H1 (cell line): ENCODE measurements around the gene EPHB1. TPM values are rescaled to one million over a fixed set of nuclear protein-coding genes. Genes with fewer than 3 reads are reported as not detected.

Source experiments
- CTCF ChIA-PET: fragments of 300-600 bp; sonication (Branson Sonifier 250); formaldehyde crosslinking; loops from one replicate; lab custom pipeline; 2021; ENCODE audit not compliant: partially characterized antibody; lab: Charles Lee
- POLR2A ChIA-PET: fragments of 300-600 bp; sonication (Branson Sonifier 250); formaldehyde crosslinking; loops from one replicate; lab custom pipeline; 2021; ENCODE audit warnings: inconsistent platforms; ENCODE audit not compliant: partially characterized antibody; lab: Charles Lee
- DNase-seq, 2 experiments: peaks; one replicate each; pipeline versions ENCODE4 v3.0.0 to v3.0.0-alpha.2; 2010 to 2022; ENCODE audit warnings: low spot score in 2 of 2, low read depth in 1 of 2, mixed read lengths in 1 of 2
- FAIRE-seq: peaks from 2 replicates; lab custom pipeline; 2011; peaks lifted over from hg19 to GRCh38; lab: Jason Lieb, UNC
- H2AFZ ChIP-seq: 2 replicates; pipeline ENCODE4 v1.8.1; 2012; ENCODE audit warnings: low read length, inconsistent platforms
- H2AK5ac ChIP-seq: 2 replicates; pipeline ENCODE4 v1.6.1; 2013; ENCODE audit warnings: low read depth, low read length
- H2BK120ac ChIP-seq: replicated peaks from 2 replicates; pipeline ENCODE3; 2013; ENCODE audit warnings: low read depth, low read length, inconsistent platforms
- H2BK12ac ChIP-seq: 2 replicates; pipeline ENCODE4 v1.6.1; 2013; ENCODE audit warnings: low read depth, low read length
- H2BK15ac ChIP-seq: 2 replicates; pipeline ENCODE4 v1.6.1; 2013; ENCODE audit warnings: low read length
- H2BK20ac ChIP-seq: 2 replicates; pipeline ENCODE4 v1.6.1; 2013; ENCODE audit warnings: low read length
- H2BK5ac ChIP-seq: 2 replicates; pipeline ENCODE4 v1.6.1; 2013; ENCODE audit warnings: low read depth, low read length
- H3K14ac ChIP-seq: 2 replicates; pipeline ENCODE4 v1.6.1; 2013; ENCODE audit warnings: inconsistent platforms; ENCODE audit not compliant: insufficient read length
- H3K18ac ChIP-seq: 2 replicates; pipeline ENCODE4 v1.6.1; 2013; ENCODE audit warnings: low read length; ENCODE audit errors: extremely low read depth
- H3K23ac ChIP-seq: 2 replicates; pipeline ENCODE4 v1.6.1; 2013; ENCODE audit warnings: inconsistent platforms; ENCODE audit not compliant: insufficient read length
- H3K23me2 ChIP-seq: 2 replicates; pipeline ENCODE4 v1.6.1; 2013; ENCODE audit warnings: low read depth, low read length
- H3K27ac ChIP-seq: 2 replicates; pipeline ENCODE4 v1.6.1; 2011; ENCODE audit warnings: low read depth, low read length, inconsistent platforms
- H3K27me3 ChIP-seq, 4 experiments: replicated peaks in 1 of 4; 1 replicate in 1 of 4; 2 replicates in 3 of 4; pipeline versions ENCODE4 v1.6.1 to v1.8.1; 2011 to 2013; ENCODE audit warnings: low read length in 3 of 4, mild to moderate bottlenecking in 3 of 4, inconsistent platforms in 2 of 4, mixed read lengths in 2 of 4, moderate library complexity in 1 of 4; ENCODE audit not compliant: control insufficient read depth in 3 of 4, insufficient read depth in 3 of 4; ENCODE audit errors: extremely low read depth in 1 of 4
- H3K36me3 ChIP-seq, 4 experiments: 2 replicates each; pipeline versions ENCODE4 v1.6.1 to v1.8.1; 2011 to 2013; ENCODE audit warnings: mild to moderate bottlenecking in 4 of 4, low read length in 3 of 4, moderate library complexity in 2 of 4, control low read depth in 1 of 4, inconsistent platforms in 1 of 4; ENCODE audit not compliant: insufficient read depth in 4 of 4, control insufficient read depth in 2 of 4
- H3K4ac ChIP-seq: replicated peaks from 2 replicates; pipeline ENCODE3; 2013; ENCODE audit warnings: low read length, low read depth, mixed read lengths, inconsistent platforms; ENCODE audit not compliant: insufficient read length
- H3K4me1 ChIP-seq, 4 experiments: replicated peaks in 1 of 4; 1 replicate in 1 of 4; 2 replicates in 3 of 4; pipeline versions ENCODE4 v1.6.1 to v1.8.1; 2011 to 2013; ENCODE audit warnings: low read length in 3 of 4, inconsistent platforms in 2 of 4, mixed read lengths in 1 of 4; ENCODE audit not compliant: insufficient read depth in 4 of 4, control insufficient read depth in 3 of 4
- H3K4me2 ChIP-seq, 2 experiments: 2 replicates each; pipeline versions ENCODE4 v1.6.1 to v1.8.1; 2011 to 2013; ENCODE audit warnings: low read depth in 2 of 2, low read length in 2 of 2, control low read depth in 1 of 2, inconsistent platforms in 1 of 2, mild to moderate bottlenecking in 1 of 2; ENCODE audit not compliant: insufficient read depth in 1 of 2
- H3K4me3 ChIP-seq, 4 experiments: fragments of 200-600, 300-600 bp in 1 of 4; sonication (generic), shearing (Covaris generic), sonication (Bioruptor Twin) in 1 of 4; 2 replicates each; pipeline versions ENCODE4 v1.5.1 to v1.8.1; 2011 to 2016; ENCODE audit warnings: low read length in 4 of 4, low read depth in 3 of 4, control low read depth in 2 of 4, inconsistent platforms in 2 of 4, mild to moderate bottlenecking in 2 of 4, mixed read lengths in 1 of 4, moderate library complexity in 1 of 4; ENCODE audit not compliant: insufficient read depth in 2 of 4; ENCODE audit errors: extremely low read depth in 1 of 4
- H3K56ac ChIP-seq: replicated peaks from 2 replicates; pipeline ENCODE3; 2013; ENCODE audit warnings: low read depth, mild to moderate bottlenecking, mixed read lengths, low read length, inconsistent platforms; ENCODE audit not compliant: insufficient read length
- H3K79me1 ChIP-seq: 2 replicates; pipeline ENCODE4 v1.6.1; 2013; ENCODE audit warnings: low read depth, low read length, control low read depth
- H3K79me2 ChIP-seq, 2 experiments: 2 replicates each; pipeline versions ENCODE4 v1.6.1 to v1.8.1; 2012 to 2013; ENCODE audit warnings: low read length in 2 of 2, mild to moderate bottlenecking in 2 of 2, inconsistent platforms in 1 of 2; ENCODE audit not compliant: insufficient read depth in 2 of 2, control insufficient read depth in 1 of 2
- H3K9ac ChIP-seq, 4 experiments: replicated peaks in 1 of 4; 1 replicate in 1 of 4; 2 replicates in 3 of 4; pipeline versions ENCODE4 v1.6.1 to v1.8.1; 2011 to 2013; ENCODE audit warnings: low read depth in 3 of 4, low read length in 3 of 4, control low read depth in 2 of 4, mild to moderate bottlenecking in 2 of 4, moderate library complexity in 2 of 4, inconsistent platforms in 1 of 4; ENCODE audit errors: extremely low read depth in 1 of 4
- H3K9me3 ChIP-seq, 2 experiments: 2 replicates each; pipeline versions ENCODE4 v1.6.1 to v1.8.1; 2012 to 2013; ENCODE audit warnings: mild to moderate bottlenecking in 2 of 2, moderate library complexity in 2 of 2, control low read depth in 1 of 2, inconsistent platforms in 1 of 2, low read depth in 1 of 2, low read length in 1 of 2, mixed read lengths in 1 of 2; ENCODE audit not compliant: insufficient read depth in 2 of 2
- H4K20me1 ChIP-seq, 2 experiments: replicated peaks in 1 of 2; 2 replicates each; pipeline versions ENCODE3 to v1.8.1; 2011 to 2013; ENCODE audit warnings: inconsistent platforms in 2 of 2, low read length in 2 of 2, mild to moderate bottlenecking in 1 of 2; ENCODE audit not compliant: insufficient read depth in 2 of 2, control insufficient read depth in 1 of 2
- H4K5ac ChIP-seq: 2 replicates; pipeline ENCODE4 v1.6.1; 2013; ENCODE audit warnings: low read length, low read depth, mixed read lengths, inconsistent platforms; ENCODE audit not compliant: insufficient read length
- H4K8ac ChIP-seq: 2 replicates; pipeline ENCODE4 v1.8.0; 2013; ENCODE audit warnings: mild to moderate bottlenecking, moderate library complexity, low read length, inconsistent platforms; ENCODE audit not compliant: insufficient read depth; ENCODE audit errors: extremely low read depth
- H4K91ac ChIP-seq: replicated peaks from 2 replicates; pipeline ENCODE3; 2013; ENCODE audit warnings: low read length, mixed read lengths, inconsistent platforms; ENCODE audit not compliant: insufficient read length
- ATF3 ChIP-seq: IDR thresholded peaks from 2 replicates; pipeline ENCODE4 v1.6.1; 2011; ENCODE audit warnings: low read depth, mild to moderate bottlenecking, low read length; ENCODE audit not compliant: insufficient read depth
- BCL11A ChIP-seq, 2 experiments: IDR thresholded peaks; one replicate each; pipeline ENCODE4 v1.6.1; 2011; ENCODE audit warnings: low read depth in 2 of 2, low read length in 2 of 2, mild to moderate bottlenecking in 2 of 2
- CBX8 ChIP-seq: fragments of 300-800, 300-1000 bp; sonication (generic); IDR thresholded peaks from 2 replicates; pipeline ENCODE4 v1.7.1; 2016; ENCODE audit warnings: low read depth, low read length, borderline replicate concordance
- CREB1 ChIP-seq: IDR thresholded peaks from 2 replicates; pipeline ENCODE4 v1.6.1; 2012; ENCODE audit warnings: inconsistent platforms
- GTF2F1 ChIP-seq: IDR thresholded peaks from 2 replicates; pipeline ENCODE4 v1.6.1; 2012; ENCODE audit warnings: low read depth, low read length, improper control_type of control experiment, borderline replicate concordance
- RFX5 ChIP-seq: IDR thresholded peaks from 2 replicates; pipeline ENCODE4 v1.6.1; 2011; ENCODE audit warnings: low read depth, low read length, improper control_type of control experiment, borderline replicate concordance
- TAF7 ChIP-seq: optimal IDR thresholded peaks from 2 replicates; pipeline ENCODE3; 2011; ENCODE audit warnings: low read depth, mild to moderate bottlenecking, inconsistent platforms, low read length, moderate library complexity, borderline replicate concordance
- TEAD4 ChIP-seq: IDR thresholded peaks from 2 replicates; pipeline ENCODE4 v1.6.1; 2012; ENCODE audit warnings: low read depth, low read length, inconsistent platforms, mixed read lengths
- USF2 ChIP-seq: IDR thresholded peaks from 2 replicates; pipeline ENCODE4 v1.6.1; 2011; ENCODE audit warnings: low read length, improper control_type of control experiment
- WGBS, 2 experiments: shearing (Covaris generic) in 1 of 2; methylation state at CpG; one replicate each; pipeline versions ENCODE4 v1.1.6 to v1.1.7; 2013 to 2015; ENCODE audit warnings: low lambda C conversion rate in 2 of 2, mixed read lengths in 2 of 2, inconsistent platforms in 1 of 2, low coverage in 1 of 2, missing lambda C conversion rate in 1 of 2; ENCODE audit not compliant: insufficient replicate concordance in 2 of 2, insufficient coverage in 1 of 2, insufficient read length in 1 of 2; ENCODE audit errors: extremely low coverage in 1 of 2, missing lambda C conversion rate in 1 of 2; 5-methylcytosine and 5-hydroxymethylcytosine counted together
- polyA plus RNA-seq, 7 experiments: library from polyadenylated mRNA; depleted of rRNA in 3 of 7; stranded (reverse) in 5 of 7; unstranded in 2 of 7; fragments of >200 nt in 5 of 7; fragments of 200-250 nt in 2 of 7; gene quantifications; 1 replicate in 5 of 7; 2 replicates in 1 of 7; 4 replicates in 1 of 7; pipeline versions ENCODE4 v1.2.1 to v1.2.3, GENCODE V29; 2011 to 2013; ENCODE audit warnings: missing spikeins in 2 of 7, mixed read lengths in 2 of 7
- total RNA-seq: library from RNA; stranded (reverse); fragmentation: NEBNext Ultra II Directional; extraction: Animal tissue kit (Norgen Biotek cat#: 25700); gene quantifications from 2 replicates; pipeline ENCODE4 v1.2.1, GENCODE V29; 2021

EPHB1 gene
- total and polyA plus RNA-seq, 2 of the 8 experiments (the other 6 are each of a cell fraction or from before 2014, with no cell fraction given): 3.5 to 5.9 TPM

- Histone ChIP-seq H3K79me1 (no peaks in the 10 kb centered on the region), H3K27me3 (peaks cover 0 to 7% (median 4%) of the 10 kb centered on the region in 4 experiments; a peak in 3 of 7 replicates), H2AFZ (no peak overlapping the region), H3K14ac (no peak overlapping the region), H3K79me2 (no peaks in the 10 kb centered on the region), H2BK15ac (no peak overlapping the region; the same call in 1 of the 2 replicates), H2BK120ac (no peak overlapping the region), H4K20me1 (no peaks in the 10 kb centered on the region), H3K4me3 (no peak overlapping the region), H3K9me3 (no peaks in the 10 kb centered on the region), H3K18ac (no peak overlapping the region), H2AK5ac (no peak overlapping the region), H3K56ac (no peak overlapping the region), H3K36me3 (no peaks in the 10 kb centered on the region), H4K91ac (no peak overlapping the region), H3K4ac (no peak overlapping the region), H4K8ac (no peak overlapping the region), H3K27ac (no peak overlapping the region), H4K5ac (no peak overlapping the region), H2BK12ac (no peak overlapping the region), H3K9ac (no peak overlapping the region), H3K23me2 (no peaks in the 10 kb centered on the region), H2BK5ac (no peak overlapping the region), H2BK20ac (no peak overlapping the region), H3K23ac (no peak overlapping the region), H3K4me1 (peaks cover 15 to 30% (median 23%) of the 10 kb centered on the region in 4 experiments), H3K4me2 (no peak overlapping the region)
- no peak for TF ChIP-seq RFX5
- no peak for TF ChIP-seq USF2
- no peak for TF ChIP-seq CREB1
- no peak for TF ChIP-seq GTF2F1
- TF ChIP-seq TAF7: no peak
- no peak for TF ChIP-seq BCL11A (IDR thresholded peaks at IDR 0.05; ENCODE audit: low read depth in 2 of 2, low read length in 2 of 2)
- TF ChIP-seq ATF3: no peak
- TF ChIP-seq TEAD4: no peak
- no peak for TF ChIP-seq CBX8
- DNase-seq (no peak), FAIRE-seq (no peak)
- POLR2A ChIA-PET: no interaction called here
- WGBS, 2 experiments: 89% methylated on average over 2 of the region's 2 CpGs; no CpG with 5 or more reads in 1 of the 2 experiments
- CTCF ChIA-PET: no interaction called here
Observed at GRCh38 chr3:134934933-134935332, 139.9 kb downstream of the EPHB1 start.
